K562 (cell line): ENCODE data around the gene AP2S1. TPM values are rescaled to one million over a fixed set of nuclear protein-coding genes. Genes with fewer than 3 reads are reported as not detected.

ENCODE experiments used
- BDP1 ChIP-seq: IDR thresholded peaks from 3 replicates; pipeline ENCODE4 v1.6.1; 2011; ENCODE audit not compliant: insufficient read length, insufficient read depth
- HNRNPUL1 ChIP-seq: fragments of 200-400 bp; formaldehyde crosslinking; IDR thresholded peaks from 2 replicates; pipeline ENCODE4 v1.6.1; 2017; ENCODE audit warnings: low read length
- ILK ChIP-seq: fragments of 450-650 bp; IDR thresholded peaks from 2 replicates; pipeline ENCODE4 v1.6.1; 2016; ENCODE audit warnings: missing genetic modification characterization, low read depth, mild to moderate bottlenecking, missing compliant biosample characterization, moderate library complexity, borderline replicate concordance
- IRF1 ChIP-seq: sonication (generic); formaldehyde crosslinking; IDR thresholded peaks from 2 replicates; pipeline ENCODE4 v1.8.0; 2022; ENCODE audit warnings: missing genetic modification reagents, mild to moderate bottlenecking, borderline replicate concordance
- JUNB ChIP-seq: fragments of 450-650 bp; formaldehyde crosslinking; conservative IDR thresholded peaks from 2 replicates; pipeline ENCODE4 v1.4.0; 2020; ENCODE audit warnings: mild to moderate bottlenecking
- KDM5B ChIP-seq: fragments of 200-600 bp; sonication (generic); IDR thresholded peaks from 2 replicates; pipeline ENCODE4 v1.6.1; 2012; ENCODE audit warnings: low read depth, mild to moderate bottlenecking, moderate library complexity, low read length, control low read depth, inconsistent platforms; ENCODE audit not compliant: insufficient replicate concordance
- KLF13 ChIP-seq: fragments of 450-650 bp; IDR thresholded peaks from 2 replicates; pipeline ENCODE4 v1.6.1; 2016; ENCODE audit warnings: missing genetic modification characterization, low read depth, mild to moderate bottlenecking, missing compliant biosample characterization, moderate library complexity, borderline replicate concordance
- MTA2 ChIP-seq: fragments of 450-650 bp; IDR thresholded peaks from 2 replicates; pipeline ENCODE4 v1.6.1; 2016; ENCODE audit warnings: low read depth
- MYC ChIP-seq, 2 experiments: fragments of 250-450 bp in 1 of 2; sonication (Bioruptor Pico) in 1 of 2; IDR thresholded peaks; 2 replicates each; pipeline versions ENCODE4 v1.5.1 to v1.6.1; 2012 to 2021; ENCODE audit warnings: low read depth in 2 of 2, borderline replicate concordance in 1 of 2, improper control_type of control experiment in 1 of 2, low read length in 1 of 2, mild to moderate bottlenecking in 1 of 2, moderate library complexity in 1 of 2
- NBN ChIP-seq: fragments of 450-650 bp; IDR thresholded peaks from 2 replicates; pipeline ENCODE4 v1.6.1; 2016; ENCODE audit warnings: low read depth, mild to moderate bottlenecking
- NELFE ChIP-seq: IDR thresholded peaks from 2 replicates; pipeline ENCODE4 v1.6.1; 2011; ENCODE audit warnings: mild to moderate bottlenecking; ENCODE audit not compliant: insufficient read depth, insufficient read length
- PCBP1 ChIP-seq: fragments of 200-400 bp; formaldehyde crosslinking; IDR thresholded peaks from 2 replicates; pipeline ENCODE4 v1.6.1; 2018; ENCODE audit warnings: mild to moderate bottlenecking, low read depth, low read length; ENCODE audit not compliant: poor library complexity, severe bottlenecking
- POLR2AphosphoS2 ChIP-seq: IDR thresholded peaks from 2 replicates; pipeline ENCODE4 v1.6.1; 2012; ENCODE audit warnings: low read length, improper control_type of control experiment
- POLR2G ChIP-seq: fragments of 200-400 bp; formaldehyde crosslinking; IDR thresholded peaks from 2 replicates; pipeline ENCODE4 v1.6.1; 2017; ENCODE audit warnings: low read depth, mild to moderate bottlenecking, antibody characterized with exemption, low read length, moderate library complexity
- RCOR1 ChIP-seq, 2 experiments: IDR thresholded peaks; 2 replicates each; pipeline ENCODE4 v1.6.1; 2012; ENCODE audit warnings: low read depth in 2 of 2, low read length in 2 of 2, borderline replicate concordance in 1 of 2, improper control_type of control experiment in 1 of 2
- SIX5 ChIP-seq, 2 experiments: IDR thresholded peaks; 2 replicates each; pipeline ENCODE4 v1.6.1; 2011; ENCODE audit warnings: low read length in 2 of 2, borderline replicate concordance in 1 of 2, low read depth in 1 of 2, mild to moderate bottlenecking in 1 of 2, moderate library complexity in 1 of 2; ENCODE audit not compliant: insufficient read depth in 1 of 2
- STAT6 ChIP-seq: sonication (generic); formaldehyde crosslinking; IDR thresholded peaks from 2 replicates; pipeline ENCODE4 v1.8.1; 2023; ENCODE audit warnings: mild to moderate bottlenecking, missing genetic modification reagents
- TAF1 ChIP-seq: IDR thresholded peaks from 2 replicates; pipeline ENCODE4 v1.6.1; 2011; ENCODE audit warnings: mild to moderate bottlenecking, low read length, moderate library complexity; ENCODE audit not compliant: insufficient read depth, control insufficient read depth, severe bottlenecking; ENCODE audit errors: extremely low read depth
- TEAD1 ChIP-seq, 2 experiments: fragments of 450-650 bp in 1 of 2; sonication (generic) in 1 of 2; formaldehyde crosslinking; IDR thresholded peaks; 2 replicates each; pipeline versions ENCODE4 v1.4.0 to v1.8.0; 2020 to 2022; ENCODE audit warnings: mild to moderate bottlenecking in 2 of 2, missing genetic modification reagents in 1 of 2
- XRCC4 ChIP-seq: IDR thresholded peaks from one replicate; pipeline ENCODE4 v1.6.1; 2011; ENCODE audit not compliant: insufficient read depth, insufficient read length; ENCODE audit errors: extremely low read depth
- ZBTB8A ChIP-seq: fragments of 450-650 bp; IDR thresholded peaks from 2 replicates; pipeline ENCODE4 v1.6.1; 2018; ENCODE audit warnings: mild to moderate bottlenecking, moderate library complexity; ENCODE audit not compliant: partially characterized antibody
- ZFX ChIP-seq: sonication (generic); formaldehyde crosslinking; IDR thresholded peaks from 2 replicates; pipeline ENCODE4 v1.8.0; 2022; ENCODE audit warnings: mild to moderate bottlenecking, missing genetic modification reagents, moderate library complexity
- ZKSCAN1 ChIP-seq: fragments of 150-350 bp; IDR thresholded peaks from 2 replicates; pipeline ENCODE4 v1.6.1; 2016; ENCODE audit warnings: low read depth, low read length
- ZNF217 ChIP-seq: sonication (generic); formaldehyde crosslinking; IDR thresholded peaks from 2 replicates; pipeline ENCODE4 v1.8.0; 2022; ENCODE audit warnings: mild to moderate bottlenecking, missing genetic modification reagents
- polyA plus RNA-seq, 8 experiments: library from polyadenylated mRNA; depleted of rRNA in 4 of 8; stranded (reverse) in 5 of 8; unstranded in 3 of 8; fragments of >200 nt; fragmentation: Nextera tagmentation in 2 of 8; fragmentation: Illumina TruSeq in 1 of 8; extraction: Ambion mirVana in 2 of 8; extraction: Trizol in 1 of 8; gene quantifications; 2 replicates each; pipeline versions ENCODE4 v1.2.1 to v1.2.3, GENCODE V29; 2011 to 2014; ENCODE audit warnings: inconsistent platforms in 1 of 8, missing spikeins in 1 of 8
- total RNA-seq, 7 experiments: library from RNA; depleted of rRNA in 6 of 7; stranded (reverse); fragments of >200 nt in 6 of 7; fragmentation: Illumina TruSeq in 2 of 7; extraction: Trizol in 2 of 7; gene quantifications; 2 replicates each; pipeline versions ENCODE4 v1.2.1 to v1.2.3, GENCODE V29; 2011 to 2021; ENCODE audit warnings: low replicate concordance in 1 of 7

The AP2S1 gene
- total and polyA plus RNA-seq, 9 of the 15 experiments (the other 6 are each of a cell fraction or from before 2014, with no cell fraction given) = 32.4 to 294 (median 136) TPM

- TF ChIP-seq NBN (0 out of 2 replicates have a peak, but pooled peaks have one; percentile 32), JUNB (CRISPR knock-in tag) (no peak), ZFX (peak; percentile 52), POLR2G (peak; percentile 100), TAF1 (peak; percentile 100), RCOR1 (IDR thresholded peaks at IDR 0.05; ENCODE audit: borderline replicate concordance in 1 of 2, low read depth in 2 of 2, low read length in 2 of 2) (peak; percentile 8 to 37; a peak in 3 of 4 replicates), KDM5B (peak; percentile 100), BDP1 (no peak), SIX5 (IDR thresholded peaks at IDR 0.05; ENCODE audit: borderline replicate concordance in 1 of 2, insufficient read depth in 1 of 2, low read depth in 1 of 2, low read length in 2 of 2) (no peak), ZNF217 (CRISPR knock-in tag) (no peak), MYC (IDR thresholded peaks at IDR 0.05; ENCODE audit: low read depth, low read length) (peak; percentile 99), MYC (CRISPR knock-in tag; IDR thresholded peaks at IDR 0.05; ENCODE audit: borderline replicate concordance, low read depth) (peak; percentile 95), HNRNPUL1 (no peak), MTA2 (no peak), IRF1 (CRISPR knock-in tag) (no peak), ZBTB8A (no peak), KLF13 (tag) (peak; percentile 43; the same call in 1 of the 2 replicates), XRCC4 (no peak), ILK (tag) (no peak), NELFE (peak; percentile 78), PCBP1 (peak; percentile 23), TEAD1 (CRISPR knock-in tag; IDR thresholded peaks at IDR 0.05) (peak in 1 of 2 experiments; percentile 74; a peak in 2 of 4 replicates), POLR2AphosphoS2 (peak; percentile 91; the same call in 1 of the 2 replicates), ZKSCAN1 (peak; percentile 29; the same call in 1 of the 2 replicates), STAT6 (CRISPR knock-in tag) (peak; percentile 94)
These were observed 62.2 kb downstream of the AP2S1 start, which contains the start of gene SLC1A5 (continued) for GRCh38 chr19:46788262-46788967.
